Measurements from ENCODE around the gene VLDLR.

Gene VLDLR

GRCh38 chr9:2613730-2614271 is 7.8 kb upstream of the VLDLR start:
- Histone ChIP-seq H3K36me3 (ENCODE audit: control insufficient read depth, insufficient read depth, low read length) (no peaks in the 10 kb centered on the region), H3K27me3 (replicated peaks; ENCODE audit: control insufficient read depth, insufficient read depth, low read length) (no peaks in the 10 kb centered on the region), H3K4me3 (replicated peaks; ENCODE audit: low read depth, low read length) (no peak overlapping the region)
- DNase-seq (ENCODE audit: extremely low read depth, insufficient read length), result no peak
- TF ChIP-seq CTCF (IDR thresholded peaks at IDR 0.05; ENCODE audit: insufficient read depth, low read length, poor library complexity, severe bottlenecking), result no peak

- TF ChIP-seq CTCF (IDR thresholded peaks at IDR 0.05; ENCODE audit: insufficient read depth, low read length, poor library complexity, severe bottlenecking), result no peak
- Histone ChIP-seq H3K4me3 (replicated peaks; ENCODE audit: low read depth, low read length) (no peak overlapping the region), H3K27me3 (replicated peaks; ENCODE audit: control insufficient read depth, insufficient read depth, low read length) (no peaks in the 10 kb centered on the region), H3K36me3 (ENCODE audit: control insufficient read depth, insufficient read depth, low read length) (no peaks in the 10 kb centered on the region)
- no peak for DNase-seq (ENCODE audit: extremely low read depth, insufficient read length)
Observed at GRCh38 chr9:2615497-2615896, 6.1 kb upstream of the VLDLR start.

- Histone ChIP-seq H3K4me3 (replicated peaks; ENCODE audit: low read depth, low read length) (no peak overlapping the region), H3K27me3 (replicated peaks; ENCODE audit: control insufficient read depth, insufficient read depth, low read length) (no peaks in the 10 kb centered on the region), H3K36me3 (ENCODE audit: control insufficient read depth, insufficient read depth, low read length) (no peaks in the 10 kb centered on the region)
- no peak for TF ChIP-seq CTCF (IDR thresholded peaks at IDR 0.05; ENCODE audit: insufficient read depth, low read length, poor library complexity, severe bottlenecking)
- DNase-seq (ENCODE audit: extremely low read depth, insufficient read length), result no peak
Observed at GRCh38 chr9:2616692-2617377, 4.8 kb upstream of the VLDLR start.

- no peaks in the 10 kb centered on the region for H3K27me3 ChIP-seq (replicated peaks; ENCODE audit: control insufficient read depth, insufficient read depth, low read length)
- TF ChIP-seq CTCF (IDR thresholded peaks at IDR 0.05; ENCODE audit: insufficient read depth, low read length, poor library complexity, severe bottlenecking), result no peak
- no peak for DNase-seq (ENCODE audit: extremely low read depth, insufficient read length)
- H3K4me3 ChIP-seq (replicated peaks; ENCODE audit: low read depth, low read length), result no peak overlapping the region
- H3K36me3 ChIP-seq (ENCODE audit: control insufficient read depth, insufficient read depth, low read length), result no peaks in the 10 kb centered on the region
Observed at GRCh38 chr9:2618289-2618688, 3.3 kb upstream of the VLDLR start.

- Histone ChIP-seq H3K36me3 (ENCODE audit: control insufficient read depth, insufficient read depth, low read length) (no peaks in the 10 kb centered on the region), H3K27me3 (replicated peaks; ENCODE audit: control insufficient read depth, insufficient read depth, low read length) (no peaks in the 10 kb centered on the region), H3K4me3 (replicated peaks; ENCODE audit: low read depth, low read length) (peak overlapping the region; percentile 54)
- DNase-seq (ENCODE audit: extremely low read depth, insufficient read length), result peak; percentile 48
- TF ChIP-seq CTCF (IDR thresholded peaks at IDR 0.05; ENCODE audit: insufficient read depth, low read length, poor library complexity, severe bottlenecking), result no peak
Observed at GRCh38 chr9:2620919-2621721, 467 bp upstream of the VLDLR start.
